HFFc6 (cell line): ENCODE results near the gene CADM1. TPM values are rescaled to one million over a fixed set of nuclear protein-coding genes. Genes with fewer than 3 reads are reported as not detected.

ENCODE experiments used
- DNase-seq: peaks from one replicate; pipeline ENCODE4 v3.0.0-alpha.2; 2018
- H3K27ac Mint-ChIP-seq: 2 replicates; pipeline ENCODE4 v1.8.0; 2020; ENCODE audit warnings: mild to moderate bottlenecking, mixed read lengths
- H3K27me3 Mint-ChIP-seq: 2 replicates; pipeline ENCODE4 v1.8.0; 2021; ENCODE audit warnings: mild to moderate bottlenecking, moderate library complexity, mixed read lengths; ENCODE audit not compliant: insufficient read depth
- H3K36me3 Mint-ChIP-seq: 2 replicates; pipeline ENCODE4 v1.8.0; 2021; ENCODE audit warnings: low read depth, mixed read lengths
- H3K4me1 Mint-ChIP-seq: 2 replicates; pipeline ENCODE4 v1.8.0; 2020; ENCODE audit warnings: low read depth, mixed read lengths
- H3K4me3 Mint-ChIP-seq: 2 replicates; pipeline ENCODE4 v1.8.0; 2020; ENCODE audit warnings: mild to moderate bottlenecking, moderate library complexity, mixed read lengths
- H3K9me3 Mint-ChIP-seq: 2 replicates; pipeline ENCODE4 v1.8.0; 2020; ENCODE audit warnings: mild to moderate bottlenecking, mixed read lengths
- CTCF ChIP-seq: fragments of 200-600 bp; sonication (generic); IDR thresholded peaks from 2 replicates; pipeline ENCODE4 v1.5.0; 2021; ENCODE audit warnings: antibody characterized with exemption, mild to moderate bottlenecking
- total RNA-seq, 6 experiments: library from RNA; stranded (reverse); fragmentation: NEBNext Ultra II Directional; extraction: Animal tissue kit (Norgen Biotek cat#: 25700); gene quantifications; 2 replicates in 1 of 6; 3 replicates in 5 of 6; pipeline ENCODE4 v1.2.3, GENCODE V29; 2021

Gene CADM1
- total RNA-seq, 6 experiments from 2014 or later: not detected

- Mint-ChIP-seq H3K27me3 (no peaks in the 10 kb centered on the region), H3K27ac (no peak overlapping the region), H3K4me1 (no peaks in the 10 kb centered on the region), H3K9me3 (peaks cover 35% of the 10 kb centered on the region), H3K4me3 (no peak overlapping the region), H3K36me3 (no peaks in the 10 kb centered on the region)
- DNase-seq: no peak
- no peak for TF ChIP-seq CTCF
These were observed 50.3 kb downstream of the CADM1 start for GRCh38 chr11:115453693-115454490.

- Mint-ChIP-seq H3K4me3 (no peak overlapping the region), H3K9me3 (peaks cover 35% of the 10 kb centered on the region), H3K4me1 (no peaks in the 10 kb centered on the region), H3K27me3 (no peaks in the 10 kb centered on the region; the same call in 1 of the 2 replicates), H3K27ac (no peak overlapping the region), H3K36me3 (no peaks in the 10 kb centered on the region)
- no peak for TF ChIP-seq CTCF
- no peak for DNase-seq
These were observed 52.0 kb downstream of the CADM1 start for GRCh38 chr11:115452241-115452640.

- H3K27ac Mint-ChIP-seq: no peak overlapping the region
- H3K27me3 Mint-ChIP-seq: no peaks in the 10 kb centered on the region; the same call in 1 of the 2 replicates
- no peak for TF ChIP-seq CTCF
- no peaks in the 10 kb centered on the region for H3K36me3 Mint-ChIP-seq
- H3K4me1 Mint-ChIP-seq: no peaks in the 10 kb centered on the region
- H3K4me3 Mint-ChIP-seq: no peak overlapping the region
- DNase-seq: no peak
- H3K9me3 Mint-ChIP-seq: peaks cover 47% of the 10 kb centered on the region
These were observed 53.7 kb downstream of the CADM1 start for GRCh38 chr11:115450519-115450918.

GRCh38 chr11:115447273-115447864, 56.8 kb downstream of the CADM1 start:
- TF ChIP-seq CTCF: no peak
- no peak for DNase-seq
- Mint-ChIP-seq H3K36me3 (no peaks in the 10 kb centered on the region), H3K4me3 (no peak overlapping the region), H3K4me1 (no peaks in the 10 kb centered on the region), H3K27me3 (no peaks in the 10 kb centered on the region; the same call in 1 of the 2 replicates), H3K27ac (no peak overlapping the region), H3K9me3 (peaks cover 53% of the 10 kb centered on the region)

- Mint-ChIP-seq H3K27ac (no peak overlapping the region), H3K27me3 (no peaks in the 10 kb centered on the region; the same call in 1 of the 2 replicates), H3K4me1 (no peaks in the 10 kb centered on the region), H3K36me3 (no peaks in the 10 kb centered on the region), H3K9me3 (peaks cover 44% of the 10 kb centered on the region), H3K4me3 (no peak overlapping the region)
- no peak for TF ChIP-seq CTCF
- DNase-seq: no peak
These were observed 58.0 kb downstream of the CADM1 start for GRCh38 chr11:115446214-115446613.
